Activated naive CD4-positive, alpha-beta T cell (primary cell): ENCODE results near the gene SYNE3.

Experiments used
- DNase-seq, 4 experiments: peaks; one replicate each; lab custom pipeline; 2025; lab: John Stamatoyannopoulos, UW

Gene SYNE3

GRCh38 chr14:95489214-95490137 is 27.0 kb downstream of the SYNE3 start:
- DNase-seq: no peak

GRCh38 chr14:95488376-95489213 is 27.9 kb downstream of the SYNE3 start:
- no peak for DNase-seq

GRCh38 chr14:95487669-95488084 is 28.8 kb downstream of the SYNE3 start:
- no peak for DNase-seq

DNA sequence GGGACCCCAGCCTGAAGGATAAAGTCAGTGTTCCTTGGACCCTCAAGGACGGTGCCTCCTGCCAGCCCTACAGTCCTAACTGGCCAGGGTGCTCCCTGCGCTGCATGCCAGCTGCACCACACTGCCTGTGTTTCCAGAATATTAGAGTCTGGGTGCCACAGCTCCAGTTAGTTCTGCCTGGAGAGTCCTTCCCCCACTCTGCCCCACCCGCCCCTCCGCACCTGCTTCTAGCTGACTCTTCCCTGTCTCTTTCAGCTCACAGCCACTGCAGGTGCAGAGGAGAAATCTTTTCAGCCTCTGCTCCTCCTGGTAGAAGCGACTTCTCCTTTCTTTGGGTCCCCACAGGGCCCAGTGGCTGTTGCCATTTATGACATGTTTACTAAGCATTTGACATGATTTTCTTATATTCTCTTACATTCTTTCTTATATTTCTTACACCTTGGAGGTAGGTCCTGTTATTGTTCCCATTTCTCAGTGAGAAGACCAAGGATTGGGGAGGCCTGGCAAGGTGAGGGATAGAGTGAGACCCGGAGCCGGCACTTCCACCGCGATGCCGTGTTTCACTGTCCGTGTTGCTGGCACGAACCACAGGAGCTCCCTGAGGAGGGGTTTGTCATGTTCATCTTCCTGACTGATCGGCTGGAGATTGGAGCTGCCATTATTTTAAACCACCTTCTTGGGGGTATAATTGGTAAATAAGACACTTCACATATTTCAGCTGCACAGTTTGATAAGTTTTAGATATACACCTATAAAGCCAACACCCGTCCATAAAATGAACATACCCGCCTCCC is 29.4 kb downstream of the SYNE3 start:
- no peak for DNase-seq

DNA sequence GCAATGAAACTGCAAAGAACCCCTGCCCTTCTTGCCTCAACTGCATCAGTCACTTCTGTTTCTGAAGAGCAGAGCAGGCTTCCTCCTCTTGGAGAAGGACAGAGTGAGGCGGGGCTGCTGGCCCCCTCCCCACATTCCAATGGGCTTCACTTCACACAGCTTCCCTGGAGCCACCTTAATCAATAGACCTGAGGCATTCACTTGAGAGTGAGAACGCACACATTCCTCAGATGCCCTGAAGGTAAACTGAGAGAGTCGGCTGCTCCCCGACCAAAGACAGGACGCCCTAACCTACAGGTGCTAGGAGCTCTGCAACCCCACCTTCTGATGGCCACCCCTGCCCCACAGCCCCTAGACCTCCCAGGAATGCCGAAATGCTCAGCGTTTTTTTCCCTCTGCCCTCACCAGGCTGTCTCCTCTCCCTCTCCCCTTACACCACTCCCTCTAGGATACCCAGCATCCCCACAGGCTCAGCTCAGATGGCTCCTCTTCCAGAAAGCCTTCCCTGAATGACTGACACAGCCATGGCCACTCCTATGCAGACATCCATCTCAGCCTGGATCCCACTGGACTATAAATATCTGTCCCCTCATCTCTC is 31.1 kb downstream of the SYNE3 start:
- DNase-seq: no peak

DNA sequence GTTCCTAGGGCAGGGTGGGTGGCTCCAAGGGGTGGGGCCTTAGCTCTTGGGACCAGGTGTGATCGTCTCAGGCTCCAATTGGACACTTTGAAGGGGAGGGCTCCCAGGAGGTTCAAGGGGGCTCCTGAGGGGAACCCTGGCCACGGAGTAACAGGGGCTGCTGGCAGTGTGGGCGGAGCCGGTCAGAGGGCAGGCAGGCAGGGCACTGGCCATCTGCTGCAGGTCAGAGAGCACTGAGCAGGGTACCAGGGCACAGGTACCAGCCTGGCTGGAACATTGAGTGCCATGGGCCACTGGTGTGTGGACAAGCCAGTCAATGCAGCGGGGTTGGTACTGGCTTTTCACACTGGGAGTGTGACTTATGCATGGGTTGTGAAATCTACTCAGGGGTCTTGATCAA is 32.2 kb downstream of the SYNE3 start:
- no peak for DNase-seq

GRCh38 chr14:95483309-95484165 is 32.9 kb downstream of the SYNE3 start:
- no peak for DNase-seq

DNA sequence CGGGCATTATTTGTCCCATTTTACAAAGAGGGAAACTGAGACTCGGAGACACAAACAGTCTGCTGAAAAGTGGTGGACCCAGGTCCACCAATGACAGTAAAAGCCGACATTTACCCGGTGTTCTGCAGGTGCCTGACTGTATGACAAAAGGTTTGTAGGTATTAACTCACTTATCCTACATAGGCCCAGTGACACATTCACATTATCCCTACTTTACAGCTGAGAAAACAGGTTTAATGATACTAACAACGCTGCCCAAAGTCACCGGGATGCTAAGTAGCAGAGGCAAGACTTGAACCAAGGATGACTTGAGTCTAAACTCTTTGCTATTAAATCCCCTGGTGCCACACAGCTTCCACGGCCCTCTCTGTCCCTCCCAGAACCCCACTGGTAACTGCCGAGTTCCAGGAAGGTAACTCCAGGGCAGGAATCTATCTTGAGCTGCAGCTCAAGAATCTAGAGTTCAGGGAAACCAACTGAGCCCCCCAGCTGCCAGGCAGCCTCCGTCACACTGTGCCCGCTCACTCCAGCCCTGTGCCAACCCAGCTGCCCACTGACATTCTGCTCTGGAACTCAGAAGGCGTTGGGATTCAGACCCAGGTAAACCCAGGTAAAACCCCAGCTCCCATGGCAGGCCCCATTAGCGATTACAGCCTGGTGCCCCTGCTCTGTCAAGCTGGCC is 33.7 kb downstream of the SYNE3 start:
- DNase-seq: no peak

GRCh38 chr14:95481391-95482022 is 34.9 kb downstream of the SYNE3 start:
- DNase-seq: no peak

GRCh38 chr14:95480887-95481226 is 35.6 kb downstream of the SYNE3 start:
- DNase-seq: no peak

GRCh38 chr14:95480109-95480886 is 36.2 kb downstream of the SYNE3 start:
- no peak for DNase-seq

GRCh38 chr14:95479494-95479893 is 37.0 kb downstream of the SYNE3 start:
- DNase-seq: no peak

GRCh38 chr14:95478818-95479217 is 37.6 kb downstream of the SYNE3 start:
- no peak for DNase-seq

DNA sequence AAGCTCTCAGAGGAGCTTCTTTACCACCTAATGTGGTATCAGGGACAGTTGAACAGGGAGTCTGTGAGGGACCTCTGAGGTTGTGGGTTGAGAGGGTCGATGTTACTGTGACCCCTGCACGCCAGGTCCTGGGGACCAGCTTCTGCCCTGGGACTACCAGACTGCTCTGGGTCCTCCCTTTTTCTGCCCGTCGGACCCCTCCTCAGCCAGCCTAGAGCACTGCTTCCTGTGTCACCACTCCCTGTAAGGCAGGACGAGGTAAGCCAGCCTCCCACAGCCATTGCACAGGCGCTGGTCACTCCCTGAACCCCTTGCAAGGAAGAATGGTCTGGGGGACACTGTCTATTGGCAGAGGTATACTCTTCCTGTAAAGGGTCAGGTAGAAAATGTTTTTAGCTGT is 38.1 kb downstream of the SYNE3 start:
- DNase-seq: no peak

DNA sequence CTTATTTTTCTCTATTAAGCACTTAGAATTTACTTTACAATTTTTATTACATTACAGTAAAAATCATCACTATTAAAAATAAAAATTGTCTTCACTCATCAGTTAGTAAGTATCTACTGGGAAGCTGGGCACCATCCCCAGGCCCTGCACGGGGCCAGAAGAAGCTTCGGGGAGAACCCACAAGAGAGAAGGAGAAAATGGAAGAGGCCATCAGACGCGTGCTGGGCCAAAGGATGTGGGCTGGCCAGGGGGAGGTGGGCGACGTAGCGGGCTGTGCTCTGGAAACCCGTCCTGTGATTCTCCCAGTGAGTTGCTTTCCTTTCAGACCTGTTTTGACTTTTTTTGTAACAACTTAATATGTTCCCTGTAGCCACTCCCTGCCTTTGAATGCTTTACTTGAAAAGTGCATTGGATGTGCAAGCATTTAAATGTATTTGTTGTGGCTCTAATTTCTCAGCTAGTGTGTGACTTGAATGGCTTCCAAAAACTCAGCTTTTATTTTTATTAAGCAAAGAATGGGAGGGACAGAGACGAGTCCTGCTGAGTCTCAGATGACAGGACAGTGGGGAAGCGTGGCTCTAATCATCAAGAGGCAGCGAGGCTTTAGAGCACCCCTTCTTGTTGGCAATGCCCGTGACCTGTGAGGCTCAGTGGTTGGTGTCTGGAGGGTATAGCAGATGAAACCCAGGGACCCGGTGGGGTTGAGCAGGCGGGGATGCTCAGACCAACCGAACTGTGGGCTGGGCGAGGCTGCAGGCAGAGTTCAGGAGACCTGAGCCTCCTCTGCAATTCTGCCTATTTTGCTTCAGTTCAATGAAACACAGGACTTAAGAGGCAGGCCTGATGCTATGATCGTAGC is 38.8 kb downstream of the SYNE3 start:
- no peak for DNase-seq

GRCh38 chr14:95476747-95477146 is 39.7 kb downstream of the SYNE3 start:
- no peak for DNase-seq

GRCh38 chr14:95475540-95476240 is 40.8 kb downstream of the SYNE3 start:
- DNase-seq: no peak
